ENCODE data around the gene SLK. TPM values are rescaled to one million over a fixed set of nuclear protein-coding genes. Genes with fewer than 3 reads are reported as not detected.

The SLK gene
- total and polyA plus RNA-seq, 2 donors (not counting 3 experiments of a cell fraction or from before 2014, with no cell fraction given): 4.5 to 36.0 TPM

- Histone ChIP-seq H3K36me3 (ENCODE audit: control insufficient read depth in 2 of 2, extremely low read depth in 1 of 2, insufficient read depth in 2 of 2, low read length in 2 of 2) (no peaks in the 10 kb centered on the region), H3K9ac (replicated peaks; ENCODE audit: extremely low read depth, insufficient read depth, low read length) (no peak overlapping the region), H3K4me1 (ENCODE audit: control insufficient read depth, extremely low read depth, insufficient read depth, low read length) (no peaks in the 10 kb centered on the region), H2AFZ (ENCODE audit: low read depth, low read length) (no peak overlapping the region), H3K27me3 (ENCODE audit: control insufficient read depth in 2 of 2, insufficient read depth in 2 of 2, low read length in 2 of 2) (no peaks in the 10 kb centered on the region), H3K79me2 (ENCODE audit: control insufficient read depth, insufficient read depth, low read length) (no peaks in the 10 kb centered on the region), H3K9me3 (replicated peaks; ENCODE audit: control insufficient read depth, insufficient read depth, low read length) (no peaks in the 10 kb centered on the region), H3K27ac (ENCODE audit: insufficient read depth, low read depth, low read length) (no peak overlapping the region), H3K4me2 (ENCODE audit: insufficient read depth, low read length) (no peak overlapping the region), H4K20me1 (replicated peaks; ENCODE audit: control insufficient read depth, extremely low read depth, insufficient read depth, low read length) (no peaks in the 10 kb centered on the region), H3K9me1 (replicated peaks; ENCODE audit: control insufficient read depth, extremely low read depth, insufficient read depth, low read length) (no peaks in the 10 kb centered on the region), H3K4me3 (replicated peaks in 1 of 3; ENCODE audit: insufficient read depth in 1 of 3, low read depth in 1 of 3, low read length in 3 of 3) (no peak overlapping the region)
- POLR2A ChIA-PET: no interaction called here
- intact Hi-C loops (cut with micrococcal nuclease): loop anchor here (10.0 kb wide), 1 partner anchor 294 kb away; the partner anchor contains the start of gene ITPRIP
- BruUV-seq (replicated peaks): no TSS peak
- CTCF ChIA-PET: interaction anchor here (3.1 kb wide), 1 partner anchor 152 kb away, joined by 16 read pairs; no protein-coding TSS in a partner anchor
- DNase-seq (ENCODE audit: low read depth, low spot score) (no peak), FAIRE-seq (no peak)
- TF ChIP-seq JUN (IDR thresholded peaks at IDR 0.05; ENCODE audit: borderline replicate concordance, insufficient read depth, insufficient read length, low read depth) (no peak), POLR2AphosphoS5 (IDR thresholded peaks at IDR 0.05; ENCODE audit: insufficient read depth, low read depth, low read length) (no peak), GATA2 (IDR thresholded peaks at IDR 0.05; ENCODE audit: insufficient read depth, insufficient read length, low read depth, low read length) (no peak), MAX (IDR thresholded peaks at IDR 0.05; ENCODE audit: insufficient read depth, insufficient read length) (no peak), EZH2 (IDR thresholded peaks at IDR 0.05; ENCODE audit: borderline replicate concordance, low read depth, low read length, severe bottlenecking) (no peak), FOS (IDR thresholded peaks at IDR 0.05; ENCODE audit: borderline replicate concordance, insufficient read depth, low read length) (no peak), POLR2A (IDR thresholded peaks at IDR 0.05; ENCODE audit: low read depth, low read length) (no peak), MYC (IDR thresholded peaks at IDR 0.05; ENCODE audit: low read depth, low read length) (no peak), CTCF (IDR thresholded peaks at IDR 0.05; ENCODE audit: extremely low read depth in 1 of 2, insufficient read depth in 1 of 2, low read depth in 1 of 2, low read length in 2 of 2) (no peak)
- dilution Hi-C loops (cut with MboI; ENCODE audit: extremely low pct_ligation_motif_present, low sequenced_read_pairs): no loop called here
Measured at GRCh38 chr10:104040382-104040781, 73.4 kb downstream of the SLK start.

All from endothelial cell of umbilical vein (primary cell).